Hepatocyte (in vitro differentiated cells): Measurements from ENCODE around the gene AKAP6.

ENCODE experiments used
- CTCF ChIP-seq: fragments of 200-600 bp; sonication (generic); IDR thresholded peaks from 2 replicates; pipeline ENCODE4 v1.5.1; 2016; ENCODE audit warnings: antibody characterized with exemption, mild to moderate bottlenecking; ENCODE audit not compliant: poor library complexity
- EZH2 ChIP-seq: fragments of 200-600 bp; sonication (generic); IDR thresholded peaks from 2 replicates; pipeline ENCODE4 v1.6.1; 2016; ENCODE audit warnings: antibody characterized with exemption, mild to moderate bottlenecking, borderline replicate concordance

- TF ChIP-seq CTCF (no peak), EZH2 (no peak)
These were observed 494.6 kb downstream of the AKAP6 start for GRCh38 chr14:32823706-32824105.
